ENCODE data around the gene MLH3. TPM values are rescaled to one million over a fixed set of nuclear protein-coding genes. Genes with fewer than 3 reads are reported as not detected.

MLH3 gene
- total and polyA plus RNA-seq, 2 of the 13 experiments (the other 11 are each of a cell fraction or from before 2014, with no cell fraction given): 14.4 to 24.8 TPM

- BruUV-seq (replicated peaks): no TSS peak
- H3K4me2 ChIP-seq (ENCODE audit: low read depth, low read length): no peak overlapping the region
- FAIRE-seq (no peak), DNase-seq (ENCODE audit: low spot score) (no peak), ATAC-seq (no peak)
- H3K4me3 ChIP-seq (replicated peaks in 1 of 3; ENCODE audit: insufficient read depth in 1 of 3, low read depth in 2 of 3, low read length in 3 of 3): no peak overlapping the region
- in situ Hi-C loops (cut with HindIII; ENCODE audit: extremely low pct_ligation_motif_present, low pct_unique_long_range_greater_than_20kb) (no loop called here), intact Hi-C loops (cut with micrococcal nuclease; ENCODE audit: unreplicated experiment) (no loop called here)
- no peaks in the 10 kb centered on the region for H4K20me1 ChIP-seq (ENCODE audit: insufficient read depth, low read length)
- no peaks in the 10 kb centered on the region for H3K79me2 ChIP-seq (ENCODE audit: insufficient read depth, low read length)
- WGBS (ENCODE audit: low lambda C conversion rate): 98% methylated on average over 4 of the region's 4 CpGs
- ChIA-PET POLR2A (no interaction called here), CTCF (ENCODE audit: low intra/inter-chr PET ratio, low total read pairs) (no interaction called here)
- no peak overlapping the region for H3K9ac ChIP-seq (ENCODE audit: insufficient read depth, low read depth, low read length)
- H2AFZ ChIP-seq (ENCODE audit: low read length): no peak overlapping the region
- no peak overlapping the region for H3K27ac ChIP-seq (ENCODE audit: extremely low read length, insufficient read depth, low read length)
- no peaks in the 10 kb centered on the region for H3K9me3 ChIP-seq (ENCODE audit: low read length)
- TF ChIP-seq ZMAT5 (CRISPR knock-in tag; IDR thresholded peaks at IDR 0.05; ENCODE audit: borderline replicate concordance, low read depth): no peak
- TF ChIP-seq NFIB (CRISPR knock-in tag; IDR thresholded peaks at IDR 0.05; ENCODE audit: borderline replicate concordance): no peak
- TF ChIP-seq CHCHD3 (CRISPR knock-in tag; IDR thresholded peaks at IDR 0.05): no peak
- no peak for TF ChIP-seq NCOA5 (CRISPR knock-in tag; IDR thresholded peaks at IDR 0.05)
- no peak for TF ChIP-seq ZNF784 (CRISPR knock-in tag; IDR thresholded peaks at IDR 0.05; ENCODE audit: borderline replicate concordance)
- TF ChIP-seq SMAD9 (CRISPR knock-in tag; IDR thresholded peaks at IDR 0.05): no peak
- no peak for TF ChIP-seq ZNF740 (CRISPR knock-in tag; IDR thresholded peaks at IDR 0.05)
- no peak for TF ChIP-seq PHB2 (IDR thresholded peaks at IDR 0.05; ENCODE audit: partially characterized antibody)
- TF ChIP-seq ESRRA (CRISPR knock-in tag; IDR thresholded peaks at IDR 0.05; ENCODE audit: low read depth): no peak
- TF ChIP-seq CSRNP2 (CRISPR knock-in tag; conservative IDR thresholded peaks at IDR 0.05; ENCODE audit: low read depth): no peak
- no peak for TF ChIP-seq ZNF563 (CRISPR knock-in tag; IDR thresholded peaks at IDR 0.05)
- no peak for TF ChIP-seq ZBTB7B (CRISPR knock-in tag; IDR thresholded peaks at IDR 0.05)
- TF ChIP-seq ZNF562 (CRISPR knock-in tag; IDR thresholded peaks at IDR 0.05; ENCODE audit: borderline replicate concordance): no peak
- TF ChIP-seq EP300 (IDR thresholded peaks at IDR 0.05; ENCODE audit: low read depth in 2 of 2, low read length in 2 of 2): no peak
- no peak for TF ChIP-seq EP300 (CRISPR knock-in tag; IDR thresholded peaks at IDR 0.05; ENCODE audit: borderline replicate concordance)
- TF ChIP-seq ZNF776 (CRISPR knock-in tag; IDR thresholded peaks at IDR 0.05): no peak
- no peaks in the 10 kb centered on the region for H3K27me3 ChIP-seq (ENCODE audit: control insufficient read depth in 1 of 2, insufficient read depth in 2 of 2, low read length in 2 of 2)
- H3K4me1 ChIP-seq (ENCODE audit: insufficient read depth, low read length): no peaks in the 10 kb centered on the region
- H3K36me3 ChIP-seq (replicated peaks in 1 of 2; ENCODE audit: control insufficient read depth in 1 of 2, insufficient read depth in 2 of 2, low read length in 2 of 2): peaks cover 10 to 59% of the 10 kb centered on the region in 2 experiments
Measured at GRCh38 chr14:75010472-75011093, 40.7 kb downstream of the MLH3 start.

Data from HepG2 (cell line).